ENCODE measurements around the gene REC114.
"Not testable (repeated sequence)": the region's sequence is repeated elsewhere in the genome, so short reads cannot be mapped to it uniquely, and the experiment has no call there.

The REC114 gene

GRCh38 chr15:73522011-73522410, 79.0 kb downstream of the REC114 start:
- H3K27me3 Mint-ChIP-seq = peaks cover 14% of the 10 kb centered on the region
- H3K4me1 Mint-ChIP-seq (ENCODE audit: low read depth) = peaks cover 24% of the 10 kb centered on the region
- no peaks in the 10 kb centered on the region for H3K36me3 Mint-ChIP-seq (ENCODE audit: low read depth)
- no peak overlapping the region for H3K4me3 Mint-ChIP-seq
- intact Hi-C loops (cut with micrococcal nuclease) = no loop called here
- H3K27ac Mint-ChIP-seq = no peak overlapping the region
- peaks cover 12% of the 10 kb centered on the region for H3K9me3 Mint-ChIP-seq

- Mint-ChIP-seq H3K36me3 (ENCODE audit: low read depth) (no peaks in the 10 kb centered on the region), H3K27ac (no peak overlapping the region), H3K9me3 (peaks cover 12% of the 10 kb centered on the region), H3K27me3 (peaks cover 22% of the 10 kb centered on the region), H3K4me3 (no peak overlapping the region), H3K4me1 (ENCODE audit: low read depth) (peaks cover 2% of the 10 kb centered on the region)
- intact Hi-C loops (cut with micrococcal nuclease) = no loop called here
These were observed 82.0 kb downstream of the REC114 start for GRCh38 chr15:73524919-73525318.

- intact Hi-C loops (cut with micrococcal nuclease) = no loop called here
- H3K9me3 Mint-ChIP-seq = peaks cover 9% of the 10 kb centered on the region
- H3K4me1 Mint-ChIP-seq (ENCODE audit: low read depth) = no peaks in the 10 kb centered on the region
These were observed 84.6 kb downstream of the REC114 start for GRCh38 chr15:73527598-73527997.

GRCh38 chr15:73530649-73531048, 87.7 kb downstream of the REC114 start:
- Mint-ChIP-seq H3K4me3 (no peak overlapping the region), H3K27me3 (peaks cover 19% of the 10 kb centered on the region), H3K4me1 (ENCODE audit: low read depth) (no peaks in the 10 kb centered on the region), H3K27ac (no peak overlapping the region), H3K36me3 (ENCODE audit: low read depth) (no peaks in the 10 kb centered on the region), H3K9me3 (no peaks in the 10 kb centered on the region)
- intact Hi-C loops (cut with micrococcal nuclease) = no loop called here

More at GRCh38 chr15:73527598-73527997, 84.6 kb downstream of the REC114 start:
- no peaks in the 10 kb centered on the region for H3K36me3 Mint-ChIP-seq (ENCODE audit: low read depth)
- H3K27ac Mint-ChIP-seq = no peak overlapping the region
- H3K4me3 Mint-ChIP-seq = no peak overlapping the region
- peaks cover 25% of the 10 kb centered on the region for H3K27me3 Mint-ChIP-seq

- Mint-ChIP-seq H3K36me3 (ENCODE audit: low read depth) (no peaks in the 10 kb centered on the region), H3K4me3 (no peak overlapping the region), H3K27me3 (peaks cover 8% of the 10 kb centered on the region), H3K27ac (no peak overlapping the region), H3K9me3 (no peaks in the 10 kb centered on the region), H3K4me1 (ENCODE audit: low read depth) (peaks cover 7% of the 10 kb centered on the region)
- intact Hi-C loops (cut with micrococcal nuclease) = no loop called here
These were observed 95.2 kb downstream of the REC114 start for GRCh38 chr15:73538123-73538522.

GRCh38 chr15:73538563-73539211, 95.7 kb downstream of the REC114 start:
- no peak overlapping the region for H3K27ac Mint-ChIP-seq
- no peaks in the 10 kb centered on the region for H3K9me3 Mint-ChIP-seq
- peaks cover 7% of the 10 kb centered on the region for H3K4me1 Mint-ChIP-seq (ENCODE audit: low read depth)
- peaks cover 8% of the 10 kb centered on the region for H3K27me3 Mint-ChIP-seq
- H3K4me3 Mint-ChIP-seq = no peak overlapping the region
- intact Hi-C loops (cut with micrococcal nuclease) = no loop called here
- H3K36me3 Mint-ChIP-seq (ENCODE audit: low read depth) = no peaks in the 10 kb centered on the region

- Mint-ChIP-seq H3K27ac (no peak overlapping the region), H3K27me3 (peaks cover 5% of the 10 kb centered on the region), H3K36me3 (ENCODE audit: low read depth) (no peaks in the 10 kb centered on the region), H3K4me1 (ENCODE audit: low read depth) (peaks cover 7% of the 10 kb centered on the region), H3K9me3 (no peaks in the 10 kb centered on the region), H3K4me3 (no peak overlapping the region)
- intact Hi-C loops (cut with micrococcal nuclease) = no loop called here
These were observed 96.5 kb downstream of the REC114 start for GRCh38 chr15:73539212-73540128.

GRCh38 chr15:73540161-73540560, 97.2 kb downstream of the REC114 start:
- Mint-ChIP-seq H3K27me3 (peaks cover 5% of the 10 kb centered on the region), H3K4me3 (no peak overlapping the region), H3K27ac (no peak overlapping the region), H3K4me1 (ENCODE audit: low read depth) (peaks cover 7% of the 10 kb centered on the region), H3K36me3 (ENCODE audit: low read depth) (peaks cover 4% of the 10 kb centered on the region), H3K9me3 (no peaks in the 10 kb centered on the region)
- intact Hi-C loops (cut with micrococcal nuclease) = no loop called here

- H3K9me3 Mint-ChIP-seq = no peaks in the 10 kb centered on the region
- peaks cover 6% of the 10 kb centered on the region for H3K36me3 Mint-ChIP-seq (ENCODE audit: low read depth)
- peaks cover 4% of the 10 kb centered on the region for H3K27me3 Mint-ChIP-seq
- intact Hi-C loops (cut with micrococcal nuclease) = no loop called here
- H3K4me3 Mint-ChIP-seq = no peak overlapping the region
- H3K27ac Mint-ChIP-seq = no peak overlapping the region
- H3K4me1 Mint-ChIP-seq (ENCODE audit: low read depth) = peaks cover 7% of the 10 kb centered on the region
These were observed 98.5 kb downstream of the REC114 start for GRCh38 chr15:73541479-73541878.

GRCh38 chr15:73548925-73549324, 106.0 kb downstream of the REC114 start:
- H3K27me3 Mint-ChIP-seq; H3K4me1 Mint-ChIP-seq (ENCODE audit: low read depth); H3K9me3 Mint-ChIP-seq; H3K27ac Mint-ChIP-seq; intact Hi-C loops (cut with micrococcal nuclease); H3K4me3 Mint-ChIP-seq: not testable (repeated sequence)
- H3K36me3 Mint-ChIP-seq (ENCODE audit: low read depth) = peaks cover 11% of the 10 kb centered on the region

GRCh38 chr15:73550190-73550589, 107.2 kb downstream of the REC114 start:
- no peaks in the 10 kb centered on the region for H3K9me3 Mint-ChIP-seq
- intact Hi-C loops (cut with micrococcal nuclease) = no loop called here
- peaks cover 6% of the 10 kb centered on the region for H3K4me1 Mint-ChIP-seq (ENCODE audit: low read depth)

GRCh38 chr15:73555080-73555479, 112.1 kb downstream of the REC114 start:
- Mint-ChIP-seq H3K4me3 (no peak overlapping the region), H3K4me1 (ENCODE audit: low read depth) (peaks cover 11% of the 10 kb centered on the region), H3K9me3 (no peaks in the 10 kb centered on the region), H3K27me3 (no peaks in the 10 kb centered on the region), H3K36me3 (ENCODE audit: low read depth) (peaks cover 56% of the 10 kb centered on the region), H3K27ac (no peak overlapping the region)
- intact Hi-C loops (cut with micrococcal nuclease) = no loop called here

More at GRCh38 chr15:73550190-73550589, 107.2 kb downstream of the REC114 start:
- Mint-ChIP-seq H3K4me3 (no peak overlapping the region), H3K36me3 (ENCODE audit: low read depth) (peaks cover 14% of the 10 kb centered on the region), H3K27me3 (no peaks in the 10 kb centered on the region), H3K27ac (no peak overlapping the region)

- Mint-ChIP-seq H3K4me1 (ENCODE audit: low read depth) (peaks cover 5% of the 10 kb centered on the region), H3K9me3 (no peaks in the 10 kb centered on the region), H3K27ac (no peak overlapping the region), H3K4me3 (no peak overlapping the region), H3K27me3 (no peaks in the 10 kb centered on the region), H3K36me3 (ENCODE audit: low read depth) (peaks cover 79% of the 10 kb centered on the region)
- intact Hi-C loops (cut with micrococcal nuclease) = no loop called here
These were observed 115.6 kb downstream of the REC114 start for GRCh38 chr15:73558529-73558928.

- intact Hi-C loops (cut with micrococcal nuclease) = loop anchor here (1.0 to 2.0 kb wide), 2 partner anchors 76 to 140 kb away; no protein-coding TSS in a partner anchor
These were observed 117.6 kb downstream of the REC114 start for GRCh38 chr15:73560501-73561117.

More at GRCh38 chr15:73560501-73561117, 117.6 kb downstream of the REC114 start:
- H3K4me1 Mint-ChIP-seq (ENCODE audit: low read depth) = peaks cover 23% of the 10 kb centered on the region
- no peaks in the 10 kb centered on the region for H3K9me3 Mint-ChIP-seq
- no peak overlapping the region for H3K27ac Mint-ChIP-seq
- H3K4me3 Mint-ChIP-seq = no peak overlapping the region
- H3K36me3 Mint-ChIP-seq (ENCODE audit: low read depth) = peaks cover 89% of the 10 kb centered on the region
- no peaks in the 10 kb centered on the region for H3K27me3 Mint-ChIP-seq
